GM20431 (cell line): ENCODE data around the gene MIA.
"Not testable (repeated sequence)": the region's sequence is repeated elsewhere in the genome, so short reads cannot be mapped to it uniquely, and the experiment has no call there.

Experiments used
- in situ Hi-C: fragments of 300-500 bp; cut with MseI, MboI; formaldehyde crosslinking; loops from one replicate; pipeline ENCODE4 v1.15.0; 2020; ENCODE audit warnings: low sequenced_read_pairs; ENCODE audit not compliant: unreplicated experiment

The MIA gene

GRCh38 chr19:40774916-40775631, at the start of gene MIA:
MIA (plus strand) TSS chr19:40775521; CDS start chr19:40775543, 22 bp downstream.
- in situ Hi-C loops = no loop called here

GRCh38 chr19:40726279-40726678, 49.0 kb upstream of the MIA start:
- in situ Hi-C loops = no loop called here

- in situ Hi-C loops = not testable (repeated sequence)
Observed at GRCh38 chr19:40730065-40730464, 45.3 kb upstream of the MIA start.

GRCh38 chr19:40732304-40732703, 43.0 kb upstream of the MIA start:
- in situ Hi-C loops = not testable (repeated sequence)

DNA sequence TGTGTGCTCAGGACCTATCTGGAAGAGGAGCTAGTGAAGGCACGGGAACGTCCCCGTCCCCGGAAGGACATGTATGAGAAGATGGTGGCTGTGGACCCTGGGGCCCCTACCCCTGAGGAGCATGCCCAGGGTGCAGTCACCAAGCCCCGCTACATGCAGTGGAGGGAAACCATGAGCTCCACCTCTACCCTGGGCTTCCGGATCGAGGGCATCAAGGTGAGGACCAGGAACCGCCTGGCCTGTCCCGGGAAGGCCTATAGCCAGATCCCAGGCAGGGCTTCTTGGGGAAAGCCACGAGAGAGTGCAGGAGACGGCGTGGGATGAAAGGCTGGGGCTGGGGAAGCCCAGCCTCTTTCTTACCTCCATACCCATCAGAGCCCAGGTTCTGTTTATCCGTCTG, 42.2 kb upstream of the MIA start:
- in situ Hi-C loops = no loop called here

GRCh38 chr19:40735013-40735771, 40.1 kb upstream of the MIA start:
- in situ Hi-C loops = no loop called here

- in situ Hi-C loops = no loop called here
Observed at GRCh38 chr19:40736661-40737060, 38.7 kb upstream of the MIA start.

- in situ Hi-C loops = no loop called here
Observed at GRCh38 chr19:40737102-40737644, 38.1 kb upstream of the MIA start.

GRCh38 chr19:40739030-40739839, 36.1 kb upstream of the MIA start:
- in situ Hi-C loops = no loop called here

- in situ Hi-C loops = no loop called here
Observed at GRCh38 chr19:40739871-40740703, 35.2 kb upstream of the MIA start.

- in situ Hi-C loops = no loop called here
Observed at GRCh38 chr19:40740747-40741146, 34.6 kb upstream of the MIA start.

DNA sequence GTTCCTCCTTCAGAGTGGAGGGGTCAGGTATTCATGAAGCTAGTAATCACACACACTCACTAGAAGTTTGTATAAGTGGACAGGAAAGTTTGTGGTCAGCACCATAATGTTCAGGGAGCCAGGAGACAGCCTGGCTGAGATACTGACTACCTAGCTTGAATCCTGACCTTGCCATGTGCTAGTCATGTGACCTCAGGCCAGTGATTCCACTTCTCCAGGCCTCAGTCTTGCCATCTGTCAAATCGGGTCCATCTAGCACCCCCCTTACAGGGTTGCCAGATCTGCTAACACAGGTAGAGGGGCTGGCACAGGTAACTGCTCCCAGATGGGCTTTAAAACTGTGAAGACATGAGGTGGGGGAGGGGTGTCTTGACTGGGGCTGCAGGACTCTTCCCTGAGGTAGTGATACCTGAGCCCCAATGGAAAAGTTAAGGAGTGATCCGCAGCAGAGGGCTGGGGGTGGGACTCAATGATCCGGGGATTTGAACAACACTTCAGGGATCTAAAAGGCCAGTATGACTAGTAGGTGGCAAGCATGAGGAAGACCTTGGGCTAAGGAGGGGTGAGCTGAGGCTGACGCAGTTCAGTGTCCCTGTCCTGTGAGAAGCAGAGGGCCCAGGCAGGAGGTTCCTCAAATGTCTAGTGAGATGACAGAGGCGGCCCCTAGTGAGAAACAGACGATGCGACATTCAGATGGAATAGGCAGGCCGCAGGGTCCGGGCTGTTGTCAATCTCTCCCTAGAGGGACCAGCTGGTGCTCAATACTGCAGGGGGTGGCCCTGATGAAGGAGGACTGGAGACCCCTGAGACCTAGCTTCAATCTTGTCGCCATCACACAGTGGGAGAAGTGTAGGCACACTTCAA, 33.6 kb upstream of the MIA start:
- in situ Hi-C loops = no loop called here

DNA sequence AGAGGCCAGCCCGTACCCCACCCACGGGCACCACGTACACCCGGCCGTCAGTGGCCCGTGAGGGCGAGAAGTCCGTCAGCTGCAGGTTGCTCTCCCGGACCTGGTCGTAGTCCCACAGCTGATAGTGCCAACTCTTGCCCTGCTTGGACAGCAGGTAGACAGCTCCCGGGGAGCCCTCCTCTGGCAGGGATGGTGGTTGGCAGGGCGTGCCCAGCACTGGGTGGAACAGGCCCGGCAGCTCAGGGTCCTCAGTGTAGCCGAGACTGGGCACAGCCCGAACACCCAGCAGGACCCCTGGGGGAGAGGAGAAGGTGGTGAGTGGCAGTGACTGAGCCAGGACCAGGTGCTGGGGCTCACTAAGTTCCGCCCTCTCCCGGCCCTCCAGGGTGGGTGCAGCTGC, 32.8 kb upstream of the MIA start:
- in situ Hi-C loops = no loop called here

- in situ Hi-C loops = no loop called here
Observed at GRCh38 chr19:40742886-40743285, 32.4 kb upstream of the MIA start.

DNA sequence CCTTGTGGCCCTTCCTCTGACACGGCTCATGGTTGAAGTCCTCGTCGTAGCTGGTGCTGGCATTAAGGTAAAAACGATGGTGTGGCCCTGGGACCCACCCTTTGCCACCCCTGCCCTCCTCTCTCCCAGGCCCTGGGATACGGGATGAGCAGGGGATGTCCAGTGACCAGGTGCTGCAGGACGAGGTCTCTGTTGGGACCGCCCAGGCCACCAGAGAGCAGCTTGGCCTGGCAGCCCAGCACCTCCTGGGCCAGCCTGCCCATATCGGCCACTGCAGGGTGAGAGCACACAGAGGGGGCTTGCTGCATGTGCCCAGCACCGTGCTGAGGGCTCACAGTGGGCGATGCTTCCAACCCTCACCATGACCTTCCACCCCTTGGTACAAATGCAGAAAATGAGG, 31.4 kb upstream of the MIA start:
- in situ Hi-C loops = no loop called here

GRCh38 chr19:40744554-40745401, 30.5 kb upstream of the MIA start:
- in situ Hi-C loops = no loop called here

- in situ Hi-C loops = no loop called here
Observed at GRCh38 chr19:40745402-40745780, 29.9 kb upstream of the MIA start.

- in situ Hi-C loops = no loop called here
Observed at GRCh38 chr19:40747536-40747935, 27.8 kb upstream of the MIA start.
